Measurements from ENCODE around the gene SPINK8.

The SPINK8 gene

GRCh38 chr3:48276911-48277641 is 56.4 kb downstream of the SPINK8 start:
- TF ChIP-seq REST (IDR thresholded peaks at IDR 0.05; ENCODE audit: insufficient read depth in 1 of 2, low read depth in 2 of 2, low read length in 2 of 2) = no peak

GRCh38 chr3:48275287-48276027 is 58.0 kb downstream of the SPINK8 start:
- TF ChIP-seq TAF1 (IDR thresholded peaks at IDR 0.05; ENCODE audit: borderline replicate concordance, insufficient read depth, low read length) = no peak

GRCh38 chr3:48274452-48274851 is 59.0 kb downstream of the SPINK8 start:
- TF ChIP-seq POLR2AphosphoS5 (IDR thresholded peaks at IDR 0.05; ENCODE audit: low read depth, low read length) (no peak), REST (IDR thresholded peaks at IDR 0.05; ENCODE audit: insufficient read depth in 1 of 2, low read depth in 2 of 2, low read length in 2 of 2) (no peak), FOXP2 (optimal IDR thresholded peaks at IDR 0.05; ENCODE audit: borderline replicate concordance, extremely low read depth, extremely low read length, insufficient read depth) (no peak), TAF1 (IDR thresholded peaks at IDR 0.05; ENCODE audit: borderline replicate concordance, insufficient read depth, low read length) (no peak), SIN3A (IDR thresholded peaks at IDR 0.05; ENCODE audit: borderline replicate concordance, insufficient read depth, low read length) (no peak)

GRCh38 chr3:48273594-48274211 is 59.8 kb downstream of the SPINK8 start:
- no peak for TF ChIP-seq POLR2AphosphoS5 (IDR thresholded peaks at IDR 0.05; ENCODE audit: low read depth, low read length)
- TF ChIP-seq SIN3A (IDR thresholded peaks at IDR 0.05; ENCODE audit: borderline replicate concordance, insufficient read depth, low read length) = no peak
- TF ChIP-seq REST (IDR thresholded peaks at IDR 0.05; ENCODE audit: insufficient read depth in 1 of 2, low read depth in 2 of 2, low read length in 2 of 2) = no peak
- TF ChIP-seq FOXP2 (optimal IDR thresholded peaks at IDR 0.05; ENCODE audit: borderline replicate concordance, extremely low read depth, extremely low read length, insufficient read depth) = no peak
- no peak for TF ChIP-seq TAF1 (IDR thresholded peaks at IDR 0.05; ENCODE audit: borderline replicate concordance, insufficient read depth, low read length)

GRCh38 chr3:48271763-48272498 is 61.5 kb downstream of the SPINK8 start:
- no peak for TF ChIP-seq POLR2AphosphoS5 (IDR thresholded peaks at IDR 0.05; ENCODE audit: low read depth, low read length)
- TF ChIP-seq SIN3A (IDR thresholded peaks at IDR 0.05; ENCODE audit: borderline replicate concordance, insufficient read depth, low read length) = no peak
- no peak for TF ChIP-seq REST (IDR thresholded peaks at IDR 0.05; ENCODE audit: insufficient read depth in 1 of 2, low read depth in 2 of 2, low read length in 2 of 2)
- no peak for TF ChIP-seq FOXP2 (optimal IDR thresholded peaks at IDR 0.05; ENCODE audit: borderline replicate concordance, extremely low read depth, extremely low read length, insufficient read depth)
- TF ChIP-seq TAF1 (IDR thresholded peaks at IDR 0.05; ENCODE audit: borderline replicate concordance, insufficient read depth, low read length) = no peak

Data from PFSK-1 (cell line).